HUES48 (cell line): ENCODE measurements around the gene PTPRCAP.

Experiments used
- H3K27ac ChIP-seq: one replicate; pipeline ENCODE4 v1.7.0; 2013; ENCODE audit warnings: low read depth, low read length, inconsistent platforms
- H3K27me3 ChIP-seq: 2 replicates; pipeline ENCODE4 v1.6.1; 2013; ENCODE audit warnings: mild to moderate bottlenecking, low read length; ENCODE audit not compliant: control insufficient read depth, insufficient read depth
- H3K36me3 ChIP-seq: 2 replicates; pipeline ENCODE4 v1.6.1; 2013; ENCODE audit warnings: low read length; ENCODE audit not compliant: control insufficient read depth, insufficient read depth
- H3K4me1 ChIP-seq: 2 replicates; pipeline ENCODE4 v1.6.1; 2013; ENCODE audit warnings: mild to moderate bottlenecking, low read length; ENCODE audit not compliant: control insufficient read depth, insufficient read depth
- H3K4me3 ChIP-seq: 2 replicates; pipeline ENCODE4 v1.5.1; 2013; ENCODE audit warnings: mild to moderate bottlenecking, low read depth, low read length
- H3K9ac ChIP-seq: 2 replicates; pipeline ENCODE4 v1.6.1; 2013; ENCODE audit warnings: mild to moderate bottlenecking, low read depth, low read length, moderate library complexity
- H3K9me3 ChIP-seq: 2 replicates; pipeline ENCODE4 v1.6.1; 2013; ENCODE audit warnings: low read length; ENCODE audit not compliant: control insufficient read depth, insufficient read depth

Gene PTPRCAP

DNA sequence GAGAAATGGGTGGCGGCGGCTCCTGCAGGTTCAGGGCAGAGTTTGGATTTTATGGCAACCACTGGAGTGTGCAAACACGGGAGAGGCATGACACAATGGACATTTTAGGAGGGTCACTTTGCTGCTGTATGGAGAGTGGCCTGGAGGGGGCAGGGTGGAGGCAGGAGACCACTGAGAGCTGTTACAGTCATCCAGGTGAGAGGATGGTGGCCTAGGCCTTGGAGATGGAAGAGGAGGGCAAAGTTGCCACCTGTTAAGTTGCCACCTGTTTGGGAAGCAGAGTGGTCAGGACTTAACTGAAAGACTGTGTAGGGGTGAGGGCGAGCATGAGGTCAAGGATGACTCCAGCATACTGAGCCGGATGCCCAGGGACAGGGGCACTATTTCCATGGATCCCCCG is 48.0 kb downstream of the PTPRCAP start:
- no peak overlapping the region for H3K27ac ChIP-seq
- no peaks in the 10 kb centered on the region for H3K27me3 ChIP-seq
- no peak overlapping the region for H3K4me3 ChIP-seq
- no peak overlapping the region for H3K9ac ChIP-seq
- H3K4me1 ChIP-seq = peaks cover 16% of the 10 kb centered on the region
- peaks cover 10% of the 10 kb centered on the region for H3K36me3 ChIP-seq
- no peaks in the 10 kb centered on the region for H3K9me3 ChIP-seq

GRCh38 chr11:67387518-67387917 is 50.0 kb downstream of the PTPRCAP start:
- no peaks in the 10 kb centered on the region for H3K27me3 ChIP-seq
- H3K27ac ChIP-seq = no peak overlapping the region
- H3K9ac ChIP-seq = no peak overlapping the region
- H3K4me1 ChIP-seq = peaks cover 14% of the 10 kb centered on the region
- no peaks in the 10 kb centered on the region for H3K9me3 ChIP-seq
- H3K4me3 ChIP-seq = no peak overlapping the region
- no peaks in the 10 kb centered on the region for H3K36me3 ChIP-seq

DNA sequence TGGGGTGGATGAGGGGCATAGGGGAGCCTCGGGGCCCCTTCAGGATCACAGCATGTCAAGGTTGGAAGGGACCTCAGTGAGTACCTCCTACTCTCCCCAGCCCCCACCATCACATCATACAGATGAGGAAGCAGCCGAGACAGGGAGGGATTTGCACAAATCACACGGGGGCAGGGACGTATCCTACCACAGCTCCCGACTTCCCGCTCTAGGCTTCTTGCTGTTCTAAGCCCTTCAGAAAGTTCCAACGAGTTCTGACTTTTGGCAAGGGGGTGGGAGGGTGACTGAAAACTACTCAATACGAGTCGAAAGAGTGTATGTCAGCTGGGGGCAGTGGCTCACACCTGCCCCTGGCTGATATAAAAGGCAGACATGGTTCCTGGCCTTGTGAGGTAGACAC is 50.4 kb downstream of the PTPRCAP start:
- no peaks in the 10 kb centered on the region for H3K27me3 ChIP-seq
- no peaks in the 10 kb centered on the region for H3K9me3 ChIP-seq
- H3K9ac ChIP-seq = no peak overlapping the region
- H3K27ac ChIP-seq = no peak overlapping the region
- peaks cover 14% of the 10 kb centered on the region for H3K4me1 ChIP-seq
- H3K36me3 ChIP-seq = no peaks in the 10 kb centered on the region
- no peak overlapping the region for H3K4me3 ChIP-seq
